Mononuclear cell (primary cell): ENCODE results near the gene NR3C2. TPM values are rescaled to one million over a fixed set of nuclear protein-coding genes. Genes with fewer than 3 reads are reported as not detected.
"Not testable (repeated sequence)": the region's sequence is repeated elsewhere in the genome, so short reads cannot be mapped to it uniquely, and the experiment has no call there.

ENCODE experiments used
- H3K27me3 ChIP-seq: 2 replicates; pipeline ENCODE4 v1.6.0; 2011; ENCODE audit warnings: low read length, control low read depth; ENCODE audit not compliant: insufficient read depth
- H3K4me1 ChIP-seq: 2 replicates; pipeline ENCODE4 v1.5.1; 2011; ENCODE audit warnings: mild to moderate bottlenecking, low read length, control low read depth; ENCODE audit not compliant: insufficient read depth
- H3K4me3 ChIP-seq: 2 replicates; pipeline ENCODE4 v1.5.1; 2011; ENCODE audit warnings: mild to moderate bottlenecking, low read length, moderate library complexity
- H3K9me3 ChIP-seq: 2 replicates; pipeline ENCODE4 v1.5.1; 2011; ENCODE audit warnings: low read depth, mild to moderate bottlenecking, control low read depth, low read length
- total RNA-seq: library from RNA; depleted of rRNA; stranded (reverse); fragments of >200 nt; gene quantifications from one replicate; pipeline ENCODE4 v1.2.3, GENCODE V29; 2012

The NR3C2 gene
- total RNA-seq, 1 donor: 29.1 TPM

GRCh38 chr4:148090029-148090428 lies 352.2 kb downstream of the NR3C2 start:
- Histone ChIP-seq H3K27me3 (no peaks in the 10 kb centered on the region), H3K9me3 (no peaks in the 10 kb centered on the region), H3K4me1 (no peaks in the 10 kb centered on the region), H3K4me3 (no peak overlapping the region)

DNA sequence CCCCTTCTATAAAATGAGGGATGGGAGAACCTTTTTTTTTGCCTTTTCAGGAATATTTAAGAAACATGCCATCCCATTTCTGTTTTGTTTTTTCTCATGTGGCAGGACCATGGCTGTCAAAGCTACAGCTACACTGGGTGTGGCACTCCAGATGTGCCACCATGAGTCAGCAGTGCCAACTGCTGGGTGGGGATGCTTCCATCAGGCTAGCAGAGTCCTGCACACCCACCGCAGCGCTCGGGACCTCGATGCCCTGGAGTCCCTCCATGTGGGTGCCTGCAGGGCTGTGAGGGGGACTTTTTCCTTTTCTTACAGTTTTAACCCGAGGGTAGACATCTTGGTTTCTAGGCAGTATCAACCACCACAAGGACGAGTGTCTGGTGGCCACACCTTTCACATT lies 352.6 kb downstream of the NR3C2 start:
- no peaks in the 10 kb centered on the region for H3K9me3 ChIP-seq

GRCh38 chr4:148083073-148083472 lies 359.1 kb downstream of the NR3C2 start:
- not testable (repeated sequence) for H3K27me3 ChIP-seq, H3K4me3 ChIP-seq, H3K9me3 ChIP-seq, H3K4me1 ChIP-seq

More for the DNA sequence above, 352.6 kb downstream of the NR3C2 start:
- H3K4me1 ChIP-seq: no peaks in the 10 kb centered on the region
- H3K4me3 ChIP-seq: no peak overlapping the region
- H3K27me3 ChIP-seq: no peaks in the 10 kb centered on the region

DNA sequence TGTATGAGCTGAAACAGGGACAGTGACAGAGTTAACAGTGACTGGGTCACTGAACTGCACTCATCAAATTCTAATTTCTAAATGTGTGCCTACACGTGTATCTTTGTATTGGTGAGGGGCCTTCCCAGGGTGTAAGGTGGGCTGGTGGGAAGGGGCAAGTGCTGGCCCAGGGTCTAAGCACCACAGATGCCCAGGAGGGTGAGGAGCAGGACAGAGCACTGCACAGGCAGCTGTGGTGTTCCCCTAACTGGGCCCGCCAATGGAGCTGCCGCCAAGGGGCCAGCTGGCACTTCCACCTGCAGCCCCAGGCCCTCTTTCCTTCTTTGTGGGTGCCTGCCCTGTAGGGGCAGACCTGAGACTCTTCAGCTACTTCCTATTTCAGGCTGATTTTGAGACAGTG lies 360.5 kb downstream of the NR3C2 start:
- no peaks in the 10 kb centered on the region for H3K9me3 ChIP-seq
- H3K4me1 ChIP-seq: no peaks in the 10 kb centered on the region
- H3K4me3 ChIP-seq: no peak overlapping the region
- H3K27me3 ChIP-seq: no peaks in the 10 kb centered on the region

DNA sequence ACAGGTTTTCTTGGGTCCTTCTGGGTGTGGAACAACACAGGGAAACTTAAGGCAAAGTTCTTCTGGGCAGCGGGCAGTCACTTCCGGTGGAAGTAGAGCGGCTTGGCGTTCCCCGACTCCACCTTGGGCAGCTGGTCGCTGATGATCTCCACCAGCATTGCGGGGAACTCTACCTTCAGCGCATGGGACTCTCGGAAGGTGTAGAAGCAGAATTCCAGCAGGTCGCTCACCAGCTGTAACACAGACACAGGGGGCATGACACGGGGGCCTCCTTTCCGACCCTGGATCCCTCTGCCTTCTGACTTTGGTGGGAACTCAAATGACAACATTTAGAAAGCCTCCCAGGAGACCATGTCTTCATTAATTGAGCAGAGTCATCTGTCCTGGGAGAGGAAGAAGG lies 360.9 kb downstream of the NR3C2 start:
- Histone ChIP-seq H3K4me1 (no peaks in the 10 kb centered on the region), H3K4me3 (no peak overlapping the region), H3K27me3 (no peaks in the 10 kb centered on the region), H3K9me3 (no peaks in the 10 kb centered on the region)

DNA sequence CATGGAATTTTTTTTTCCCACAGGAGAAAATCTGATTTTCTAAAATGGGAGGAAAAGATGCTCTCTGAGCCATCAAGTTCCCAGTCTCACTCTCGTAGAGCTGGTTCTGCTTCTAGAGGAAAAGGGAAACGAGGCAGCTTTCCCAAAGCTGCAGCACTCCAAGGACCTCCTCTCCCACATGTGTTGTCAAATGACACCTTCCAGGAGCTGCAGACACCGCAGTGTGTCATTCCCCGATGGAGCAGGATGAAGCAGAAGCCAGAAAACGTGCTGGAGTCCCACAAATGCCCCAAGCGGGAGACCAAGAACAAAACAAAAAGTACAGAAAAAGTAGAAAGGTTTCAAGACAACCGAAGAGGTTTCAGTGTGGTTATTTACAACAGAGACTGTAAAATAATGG lies 362.3 kb downstream of the NR3C2 start:
- Histone ChIP-seq H3K4me3 (no peak overlapping the region), H3K4me1 (no peaks in the 10 kb centered on the region), H3K27me3 (no peaks in the 10 kb centered on the region), H3K9me3 (peaks cover 5% of the 10 kb centered on the region)

DNA sequence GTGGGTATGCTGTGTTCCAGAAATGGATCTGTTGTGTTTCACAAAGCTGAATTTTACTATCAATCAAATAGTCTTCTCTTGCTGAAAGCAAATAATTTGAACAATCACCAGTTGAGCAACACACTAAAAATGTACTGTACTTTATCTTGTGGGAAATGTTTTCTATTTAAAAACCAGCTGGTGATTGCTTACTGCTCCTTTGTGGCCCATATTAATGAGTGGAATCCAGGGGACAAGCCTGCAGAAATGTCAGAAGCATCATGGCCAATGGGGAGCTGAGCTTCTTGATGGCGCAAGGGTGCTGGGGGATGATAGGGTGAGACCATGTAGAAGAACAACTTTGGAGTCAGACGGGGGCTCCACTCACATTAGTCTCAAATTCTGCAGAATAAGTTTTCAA lies 364.2 kb downstream of the NR3C2 start:
- Histone ChIP-seq H3K9me3 (peaks cover 12% of the 10 kb centered on the region), H3K4me1 (no peaks in the 10 kb centered on the region), H3K4me3 (no peak overlapping the region), H3K27me3 (no peaks in the 10 kb centered on the region)

DNA sequence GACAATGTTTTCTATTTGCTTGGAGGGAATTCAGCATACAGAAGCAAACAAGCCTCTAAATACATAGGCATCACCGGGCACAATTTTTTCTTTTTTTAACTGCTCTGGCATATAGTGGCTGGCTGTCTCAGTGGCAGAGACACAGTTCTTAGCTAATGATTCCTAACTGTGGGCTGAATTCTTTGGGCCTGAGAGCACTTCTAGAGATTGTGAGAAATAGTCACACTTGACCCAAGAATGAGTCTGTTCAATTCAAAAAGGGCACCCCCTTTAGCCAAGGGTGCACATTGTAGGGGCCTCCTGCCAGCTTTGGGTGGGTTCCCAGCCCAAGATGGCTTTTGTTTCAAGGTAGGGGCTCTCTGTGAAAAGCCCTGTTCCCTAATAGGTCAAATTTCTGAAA lies 364.6 kb downstream of the NR3C2 start:
- peaks cover 12% of the 10 kb centered on the region for H3K9me3 ChIP-seq
- no peaks in the 10 kb centered on the region for H3K4me1 ChIP-seq
- no peaks in the 10 kb centered on the region for H3K27me3 ChIP-seq
- no peak overlapping the region for H3K4me3 ChIP-seq

DNA sequence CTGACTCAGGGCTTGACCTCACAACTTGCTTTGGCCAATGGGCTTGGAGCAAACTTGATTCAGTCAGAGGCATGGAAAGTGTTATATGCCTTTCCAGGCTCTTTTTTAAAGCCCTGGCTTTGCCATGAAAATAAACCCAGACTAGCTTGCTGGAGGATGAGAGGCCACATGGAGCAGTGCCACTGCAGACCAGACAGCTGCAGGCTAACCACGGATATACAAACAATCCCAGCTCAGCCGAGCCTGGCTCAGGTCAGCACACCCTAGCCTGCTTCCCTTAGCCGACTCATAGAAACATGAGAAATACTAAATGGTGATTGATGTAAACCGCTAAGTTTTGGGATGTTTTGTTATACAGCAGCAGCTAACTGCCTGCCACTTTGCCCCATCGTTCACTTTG lies 365.2 kb downstream of the NR3C2 start:
- no peaks in the 10 kb centered on the region for H3K27me3 ChIP-seq
- H3K9me3 ChIP-seq: peaks cover 12% of the 10 kb centered on the region
- H3K4me3 ChIP-seq: no peak overlapping the region
- no peaks in the 10 kb centered on the region for H3K4me1 ChIP-seq

DNA sequence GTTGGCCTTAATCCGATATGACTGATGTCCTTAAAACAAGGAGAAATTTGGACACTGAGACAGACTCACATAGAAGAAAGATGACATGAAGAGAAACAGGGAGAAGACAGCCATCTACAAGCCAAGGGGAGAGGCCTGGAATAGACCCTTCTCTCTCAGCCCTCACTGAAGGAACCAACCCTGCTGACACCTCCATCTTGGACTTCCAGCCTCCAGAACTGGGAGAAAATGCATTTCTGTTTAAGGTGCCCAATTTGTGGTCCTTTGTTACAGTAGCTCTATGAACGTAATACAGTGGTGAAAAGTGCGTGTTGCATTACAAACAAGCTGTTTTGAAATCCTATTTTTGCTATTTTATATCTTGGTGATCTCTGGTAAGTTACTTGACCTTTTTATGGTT lies 366.8 kb downstream of the NR3C2 start:
- peaks cover 12% of the 10 kb centered on the region for H3K9me3 ChIP-seq
- H3K27me3 ChIP-seq: no peaks in the 10 kb centered on the region
- H3K4me1 ChIP-seq: no peaks in the 10 kb centered on the region
- no peak overlapping the region for H3K4me3 ChIP-seq

DNA sequence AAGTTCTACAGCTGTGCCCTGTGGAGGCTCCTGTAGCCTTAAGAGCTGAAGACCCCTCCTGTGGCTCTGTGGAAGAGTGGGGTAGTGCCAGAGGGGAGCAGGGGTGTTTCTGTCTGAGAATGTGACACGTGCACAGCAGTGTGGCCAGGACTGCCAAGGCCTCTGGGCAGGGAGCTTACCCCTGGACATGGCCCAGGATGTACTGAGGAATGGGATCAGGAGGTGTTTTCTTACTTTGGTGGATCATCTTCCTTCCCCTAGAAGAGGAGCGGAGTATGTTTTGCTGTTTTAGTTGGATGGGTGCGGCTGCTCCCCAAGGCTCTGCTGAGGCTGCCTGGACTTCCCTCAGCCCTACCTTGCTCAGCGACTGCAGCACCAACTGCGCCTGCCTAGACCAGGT lies 367.8 kb downstream of the NR3C2 start:
- Histone ChIP-seq H3K4me3 (no peak overlapping the region), H3K27me3 (no peaks in the 10 kb centered on the region), H3K4me1 (no peaks in the 10 kb centered on the region), H3K9me3 (peaks cover 12% of the 10 kb centered on the region)

- Histone ChIP-seq H3K9me3 (peaks cover 12% of the 10 kb centered on the region), H3K4me3 (no peak overlapping the region), H3K4me1 (no peaks in the 10 kb centered on the region), H3K27me3 (no peaks in the 10 kb centered on the region)
Measured at GRCh38 chr4:148073349-148073748, 368.9 kb downstream of the NR3C2 start.

DNA sequence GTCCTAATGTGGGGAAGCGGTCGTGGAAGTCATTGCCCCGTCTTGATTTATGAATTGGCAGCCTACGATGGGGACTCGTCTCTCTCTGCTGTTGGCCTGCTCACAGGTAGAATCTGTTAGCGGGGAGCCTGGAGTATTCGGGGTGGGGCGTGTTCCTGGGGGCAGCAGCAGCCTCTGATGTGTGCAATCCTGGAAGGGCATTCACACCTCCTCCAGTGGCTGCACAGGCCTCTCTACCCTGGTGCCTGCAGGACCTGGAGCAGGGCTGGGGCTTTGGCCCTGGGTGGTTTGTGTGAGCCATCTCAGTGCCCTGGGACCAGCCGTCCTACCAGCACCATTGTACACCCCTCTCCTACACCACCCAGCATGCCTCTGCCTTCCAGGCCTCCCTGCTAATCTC lies 369.4 kb downstream of the NR3C2 start:
- Histone ChIP-seq H3K4me3 (no peak overlapping the region), H3K27me3 (no peaks in the 10 kb centered on the region), H3K4me1 (no peaks in the 10 kb centered on the region), H3K9me3 (peaks cover 12% of the 10 kb centered on the region)

GRCh38 chr4:148071009-148071408 lies 371.2 kb downstream of the NR3C2 start:
- no peak overlapping the region for H3K4me3 ChIP-seq
- no peaks in the 10 kb centered on the region for H3K4me1 ChIP-seq
- H3K9me3 ChIP-seq: peaks cover 12% of the 10 kb centered on the region

GRCh38 chr4:148069895-148070178 lies 372.4 kb downstream of the NR3C2 start:
- H3K9me3 ChIP-seq: peaks cover 6% of the 10 kb centered on the region
- H3K27me3 ChIP-seq: no peaks in the 10 kb centered on the region
- H3K4me3 ChIP-seq: no peak overlapping the region
- H3K4me1 ChIP-seq: no peaks in the 10 kb centered on the region

More at GRCh38 chr4:148071009-148071408, 371.2 kb downstream of the NR3C2 start:
- no peaks in the 10 kb centered on the region for H3K27me3 ChIP-seq

DNA sequence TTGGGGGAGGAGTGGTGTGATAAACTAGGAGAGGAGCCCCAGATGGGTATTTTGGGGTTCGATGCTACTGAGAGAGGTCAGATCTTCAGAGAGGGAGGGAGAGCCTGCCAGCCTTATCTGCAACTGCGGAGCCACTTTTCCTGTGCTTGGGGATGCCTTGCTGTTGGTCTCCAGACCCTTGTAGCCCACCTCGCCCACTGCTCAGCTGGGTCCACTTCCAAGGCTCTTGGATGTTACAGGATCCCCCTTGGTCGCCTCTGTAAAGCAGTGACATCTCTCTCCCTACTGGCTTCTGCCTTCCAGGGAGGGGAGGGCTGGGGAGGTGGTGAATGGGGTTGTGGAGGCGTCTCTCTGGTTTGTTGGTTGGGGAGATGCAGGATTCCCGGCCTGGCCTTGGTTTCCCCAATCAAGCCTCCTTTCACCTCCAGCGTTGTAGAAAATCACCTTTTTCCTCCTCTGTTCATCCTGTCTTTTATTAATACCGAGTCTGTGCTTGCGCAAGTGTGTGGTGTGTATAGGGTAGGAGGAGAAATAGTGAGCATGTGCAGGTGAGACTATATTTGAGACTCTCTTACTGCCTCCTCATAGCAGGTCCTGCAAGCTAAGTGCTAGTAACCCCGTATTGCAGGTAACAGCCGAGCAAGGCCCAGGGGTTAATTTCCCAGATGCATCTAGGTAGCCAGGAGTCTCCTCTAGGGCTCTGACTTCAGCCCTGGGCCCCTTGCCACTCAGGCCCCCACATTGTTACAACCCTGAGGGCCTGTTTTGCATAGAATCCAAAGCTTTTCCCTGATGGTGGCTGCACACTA lies 372.9 kb downstream of the NR3C2 start:
- Histone ChIP-seq H3K4me3 (no peak overlapping the region), H3K4me1 (no peaks in the 10 kb centered on the region), H3K9me3 (peaks cover 3% of the 10 kb centered on the region), H3K27me3 (no peaks in the 10 kb centered on the region)
